Neutrophil (primary cell): ENCODE data around the gene ARVCF.

Experiments used
- H3K27ac ChIP-seq: fragments of 200-600 bp; sonication (generic); 2 replicates; pipeline ENCODE4 v1.5.1; 2016; ENCODE audit warnings: mild to moderate bottlenecking, moderate library complexity
- H3K27me3 ChIP-seq: fragments of 200-600 bp; sonication (generic); 2 replicates; pipeline ENCODE4 v1.6.0; 2016; ENCODE audit warnings: mild to moderate bottlenecking
- H3K36me3 ChIP-seq: fragments of 200-600 bp; sonication (generic); 2 replicates; pipeline ENCODE4 v1.5.1; 2017
- H3K4me1 ChIP-seq, 2 experiments: fragments of 200-600 bp in 1 of 2; sonication (generic) in 1 of 2; 1 replicate in 1 of 2; 2 replicates in 1 of 2; pipeline versions ENCODE4 v1.5.1 to v1.6.1; 2013 to 2016; ENCODE audit warnings: low read depth in 1 of 2, low read length in 1 of 2, mild to moderate bottlenecking in 1 of 2, moderate library complexity in 1 of 2; ENCODE audit not compliant: control insufficient read depth in 1 of 2, insufficient read depth in 1 of 2
- H3K4me3 ChIP-seq, 2 experiments: fragments of 200-600 bp in 1 of 2; sonication (generic) in 1 of 2; 1 replicate in 1 of 2; 2 replicates in 1 of 2; pipeline ENCODE4 v1.5.1; 2013 to 2016; ENCODE audit warnings: low read depth in 1 of 2, low read length in 1 of 2, mild to moderate bottlenecking in 1 of 2, moderate library complexity in 1 of 2
- H3K9me3 ChIP-seq: fragments of 200-600 bp; sonication (generic); 2 replicates; pipeline ENCODE4 v1.5.1; 2016
- CTCF ChIP-seq: fragments of 200-600 bp; sonication (generic); IDR thresholded peaks from 2 replicates; pipeline ENCODE4 v1.5.1; 2016; ENCODE audit warnings: antibody characterized with exemption

ARVCF gene

GRCh38 chr22:20057596-20058268 is 41.1 kb upstream of the ARVCF start:
- Histone ChIP-seq H3K36me3 (peaks cover 94% of the 10 kb centered on the region), H3K27me3 (no peaks in the 10 kb centered on the region), H3K27ac (no peak overlapping the region), H3K4me1 (no peaks in the 10 kb centered on the region), H3K4me3 (no peak overlapping the region), H3K9me3 (no peaks in the 10 kb centered on the region)
- TF ChIP-seq CTCF = no peak

DNA sequence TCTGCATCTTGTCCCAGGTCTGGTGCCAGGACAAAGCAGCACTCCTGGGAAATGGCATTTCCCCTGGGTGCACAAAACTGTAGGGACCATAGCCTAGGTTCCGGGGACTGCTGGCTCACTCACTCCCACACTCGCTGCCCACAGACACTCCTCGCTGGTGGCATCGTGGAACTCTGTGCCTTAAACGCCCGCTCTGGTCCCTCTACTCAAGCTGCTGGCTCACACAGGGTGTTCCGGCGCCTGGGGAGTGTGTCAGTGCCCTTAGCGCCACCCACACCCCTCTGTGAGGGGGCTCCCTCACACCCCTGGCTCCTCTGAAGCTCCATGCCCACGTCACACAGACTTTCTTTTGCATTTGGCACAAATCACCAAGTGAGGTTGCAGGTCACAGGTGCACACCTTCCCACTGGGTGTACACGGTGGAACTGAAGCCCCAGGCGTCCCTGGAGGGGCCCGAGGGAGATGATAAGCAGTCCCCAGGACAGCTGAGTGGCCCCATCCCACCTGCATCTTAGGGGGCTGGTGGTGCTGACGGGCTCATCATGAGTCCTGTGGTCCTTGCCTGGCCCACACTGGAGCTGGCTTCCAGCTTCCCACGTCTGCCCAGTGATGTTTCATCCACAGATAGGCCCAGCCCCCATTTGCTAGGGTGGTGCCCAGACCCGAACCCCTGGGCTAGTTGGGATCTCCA is 40.2 kb upstream of the ARVCF start:
- Histone ChIP-seq H3K9me3 (no peaks in the 10 kb centered on the region), H3K4me1 (no peaks in the 10 kb centered on the region), H3K4me3 (no peak overlapping the region), H3K36me3 (peaks cover 94% of the 10 kb centered on the region), H3K27ac (no peak overlapping the region), H3K27me3 (no peaks in the 10 kb centered on the region)
- no peak for TF ChIP-seq CTCF

DNA sequence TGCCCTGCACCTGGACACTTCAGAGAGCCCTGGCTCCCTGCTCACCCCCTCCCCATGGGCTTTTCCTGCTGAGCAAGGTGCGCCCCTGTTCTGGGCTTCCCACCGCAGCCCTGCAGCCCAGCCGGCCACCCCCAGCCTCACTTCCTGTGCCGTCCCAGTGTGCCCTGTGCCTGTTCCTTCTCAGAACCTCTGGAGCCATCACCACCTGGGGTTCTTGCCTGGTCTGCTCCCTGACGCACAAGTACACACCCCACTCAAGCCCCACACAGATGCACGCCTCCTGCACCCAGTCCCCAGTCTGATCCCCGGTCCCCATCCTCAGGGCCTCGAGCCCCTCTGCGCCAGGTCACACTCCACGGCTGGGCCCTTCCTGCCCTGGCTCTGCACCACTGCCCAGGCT is 39.5 kb upstream of the ARVCF start:
- no peaks in the 10 kb centered on the region for H3K27me3 ChIP-seq
- H3K9me3 ChIP-seq = no peaks in the 10 kb centered on the region
- peaks cover 94% of the 10 kb centered on the region for H3K36me3 ChIP-seq
- H3K4me3 ChIP-seq = no peak overlapping the region
- H3K4me1 ChIP-seq = no peaks in the 10 kb centered on the region
- TF ChIP-seq CTCF = no peak
- no peak overlapping the region for H3K27ac ChIP-seq

GRCh38 chr22:20055654-20056053 is 39.0 kb upstream of the ARVCF start:
- peaks cover 94% of the 10 kb centered on the region for H3K36me3 ChIP-seq
- H3K27me3 ChIP-seq = no peaks in the 10 kb centered on the region
- no peak for TF ChIP-seq CTCF
- no peak overlapping the region for H3K4me3 ChIP-seq
- H3K9me3 ChIP-seq = no peaks in the 10 kb centered on the region
- H3K27ac ChIP-seq = no peak overlapping the region
- H3K4me1 ChIP-seq = no peaks in the 10 kb centered on the region

GRCh38 chr22:20055144-20055543 is 38.5 kb upstream of the ARVCF start:
- no peaks in the 10 kb centered on the region for H3K4me1 ChIP-seq
- no peak for TF ChIP-seq CTCF
- H3K4me3 ChIP-seq = no peak overlapping the region
- no peak overlapping the region for H3K27ac ChIP-seq
- H3K27me3 ChIP-seq = no peaks in the 10 kb centered on the region
- H3K9me3 ChIP-seq = no peaks in the 10 kb centered on the region
- H3K36me3 ChIP-seq = peaks cover 89% of the 10 kb centered on the region
